BJ (cell line): ENCODE data around the gene DPM2. TPM values are rescaled to one million over a fixed set of nuclear protein-coding genes. Genes with fewer than 3 reads are reported as not detected.

Source experiments
- CTCF ChIA-PET: fragments of 350-600 bp; formaldehyde crosslinking; extraction: SDS; loops from one replicate; lab custom pipeline; 2021; ENCODE audit warnings: antibody characterized with exemption, inconsistent platforms; lab: Yijun Ruan, JAX
- POLR2A ChIA-PET: fragments of 300-600 bp; sonication (Branson Sonifier 250); formaldehyde crosslinking; extraction: SDS; loops from one replicate; lab custom pipeline; 2021; ENCODE audit warnings: antibody characterized with exemption; lab: Charles Lee
- DNase-seq: peaks from one replicate; pipeline ENCODE4 v3.0.0-alpha.2; 2011; ENCODE audit warnings: low read depth
- H3K27me3 ChIP-seq: 2 replicates; pipeline ENCODE4 v1.6.0; 2011; ENCODE audit warnings: low read length; ENCODE audit not compliant: control insufficient read depth, insufficient read depth
- H3K36me3 ChIP-seq: 2 replicates; pipeline ENCODE4 v1.5.1; 2011; ENCODE audit warnings: low read length; ENCODE audit not compliant: control insufficient read depth, insufficient read depth
- H3K4me3 ChIP-seq: 2 replicates; pipeline ENCODE4 v1.5.1; 2011; ENCODE audit warnings: low read depth, mild to moderate bottlenecking, control low read depth, low read length
- CTCF ChIP-seq: IDR thresholded peaks from 2 replicates; pipeline ENCODE4 v1.5.1; 2011; ENCODE audit warnings: low read depth, mild to moderate bottlenecking, control low read depth, inconsistent platforms, low read length, moderate library complexity; ENCODE audit not compliant: insufficient read depth
- polyA plus RNA-seq: library from polyadenylated mRNA; depleted of rRNA; stranded (reverse); fragments of >200 nt; gene quantifications from 2 replicates; pipeline ENCODE4 v1.2.3, GENCODE V29; 2011

Gene DPM2
- polyA plus RNA-seq, 1 experiment: 55.3 TPM

GRCh38 chr9:127955294-127956015 is 17.8 kb upstream of the DPM2 start:
- Histone ChIP-seq H3K36me3 (no peaks in the 10 kb centered on the region; the same call in none of the 2 replicates), H3K4me3 (no peak overlapping the region), H3K27me3 (no peaks in the 10 kb centered on the region)
- TF ChIP-seq CTCF: no peak
- ChIA-PET POLR2A (no interaction called here), CTCF (interaction anchor here (1.9 to 4.3 kb wide), 3 partner anchors 12 to 162 kb away, joined by 7 to 32 read pairs (median 27); no protein-coding TSS in a partner anchor)
- no peak for DNase-seq

GRCh38 chr9:127954831-127955293 is 17.2 kb upstream of the DPM2 start:
- H3K4me3 ChIP-seq: no peak overlapping the region
- CTCF ChIA-PET: interaction anchor here (1.9 to 4.3 kb wide), 3 partner anchors 11 to 163 kb away, joined by 7 to 32 read pairs (median 27); no protein-coding TSS in a partner anchor
- POLR2A ChIA-PET: no interaction called here
- no peak for DNase-seq
- TF ChIP-seq CTCF: no peak
- no peaks in the 10 kb centered on the region for H3K27me3 ChIP-seq
- peaks cover 3% of the 10 kb centered on the region for H3K36me3 ChIP-seq

GRCh38 chr9:127953768-127954505 is 16.3 kb upstream of the DPM2 start:
- POLR2A ChIA-PET: no interaction called here
- TF ChIP-seq CTCF: no peak
- CTCF ChIA-PET: interaction anchor here (1.9 to 4.3 kb wide), 3 partner anchors 10 to 164 kb away, joined by 7 to 32 read pairs (median 27); no protein-coding TSS in a partner anchor
- Histone ChIP-seq H3K27me3 (no peaks in the 10 kb centered on the region), H3K4me3 (no peak overlapping the region), H3K36me3 (peaks cover 3% of the 10 kb centered on the region)
- no peak for DNase-seq

GRCh38 chr9:127953154-127953553 is 15.5 kb upstream of the DPM2 start:
- DNase-seq: no peak
- TF ChIP-seq CTCF: no peak
- Histone ChIP-seq H3K36me3 (peaks cover 5% of the 10 kb centered on the region), H3K4me3 (no peak overlapping the region), H3K27me3 (no peaks in the 10 kb centered on the region)
- POLR2A ChIA-PET: no interaction called here
- CTCF ChIA-PET: interaction anchor here (1.5 to 4.3 kb wide), 3 partner anchors 9 to 164 kb away, joined by 3 to 27 read pairs (median 24); no protein-coding TSS in a partner anchor
